GM12801 (cell line): ENCODE data around the gene ZNF417.

Experiments used
- CTCF ChIP-seq: IDR thresholded peaks from one replicate; pipeline ENCODE4 v1.5.1; 2011; ENCODE audit warnings: control low read depth; ENCODE audit not compliant: insufficient read length; ENCODE audit errors: extremely low read depth

Gene ZNF417

GRCh38 chr19:57947088-57947418 lies 30.7 kb upstream of the ZNF417 start:
- no peak for TF ChIP-seq CTCF

GRCh38 chr19:57946316-57946715 lies 29.9 kb upstream of the ZNF417 start:
- TF ChIP-seq CTCF = no peak

- TF ChIP-seq CTCF = no peak
These were observed 25.2 kb upstream of the ZNF417 start for GRCh38 chr19:57941593-57941992.

- TF ChIP-seq CTCF = no peak
These were observed 19.3 kb upstream of the ZNF417 start for GRCh38 chr19:57935731-57936130.

GRCh38 chr19:57934820-57935665 lies 18.7 kb upstream of the ZNF417 start, which contains the start of gene ZNF418:
Gene ZNF418 (minus strand): TSS chr19:57935402. CDS start chr19:57933822, 1,580 bp downstream.
- TF ChIP-seq CTCF = no peak

GRCh38 chr19:57927587-57927986 lies 11.2 kb upstream of the ZNF417 start:
- no peak for TF ChIP-seq CTCF

GRCh38 chr19:57914531-57914930 lies 1.9 kb downstream of the ZNF417 start:
- TF ChIP-seq CTCF = no peak
